Caco-2 (cell line): ENCODE results near the gene CLNK. TPM values are rescaled to one million over a fixed set of nuclear protein-coding genes. Genes with fewer than 3 reads are reported as not detected.

Experiments
- BruUV-seq: library from RNA; stranded (reverse); fragments of 400-500 nt; replicated peaks from 2 replicates; lab custom pipeline; 2021; lab: Mats Ljungman, UMichigan
- CTCF ChIA-PET: fragments of 300-600 bp; sonication (Branson Sonifier 250); formaldehyde crosslinking; loops from one replicate; lab custom pipeline; 2022; ENCODE audit warnings: antibody characterized with exemption; lab: Charles Lee
- POLR2A ChIA-PET: fragments of 300-600 bp; sonication (Branson Sonifier 250); formaldehyde crosslinking; loops from one replicate; lab custom pipeline; 2022; ENCODE audit warnings: antibody characterized with exemption; lab: Charles Lee
- DNase-seq, 2 experiments: peaks; one replicate each; pipeline versions ENCODE4 v3.0.0 to v3.0.0-alpha.2; 2020 to 2022
- H3K27me3 ChIP-seq: replicated peaks from 2 replicates; pipeline ENCODE4 v1.6.0; 2011; ENCODE audit warnings: low read length; ENCODE audit not compliant: control insufficient read depth, insufficient read depth
- H3K36me3 ChIP-seq: 2 replicates; pipeline ENCODE4 v1.5.1; 2011; ENCODE audit warnings: low read length; ENCODE audit not compliant: control insufficient read depth, insufficient read depth
- H3K4me1 ChIP-seq: fragments of 250-450 bp; sonication (Bioruptor Pico); 2 replicates; pipeline ENCODE4 v1.5.1; 2020; ENCODE audit warnings: mild to moderate bottlenecking
- H3K4me3 ChIP-seq: 2 replicates; pipeline ENCODE4 v1.5.1; 2011; ENCODE audit warnings: low read depth, mild to moderate bottlenecking, control low read depth, low read length
- H3K9me3 ChIP-seq: fragments of 250-450 bp; sonication (Bioruptor Pico); 2 replicates; pipeline ENCODE4 v1.5.1; 2020; ENCODE audit warnings: mild to moderate bottlenecking, moderate library complexity
- H3K27ac Mint-ChIP-seq: one replicate; pipeline ENCODE4 v1.8.0; 2022; ENCODE audit warnings: mixed read lengths; ENCODE audit not compliant: unreplicated experiment
- H3K27me3 Mint-ChIP-seq: one replicate; pipeline ENCODE4 v1.8.0; 2022; ENCODE audit warnings: mixed read lengths; ENCODE audit not compliant: insufficient read depth, unreplicated experiment
- H3K36me3 Mint-ChIP-seq: one replicate; pipeline ENCODE4 v1.8.0; 2022; ENCODE audit warnings: mild to moderate bottlenecking, mixed read lengths; ENCODE audit not compliant: insufficient read depth, unreplicated experiment
- H3K4me1 Mint-ChIP-seq: one replicate; pipeline ENCODE4 v1.8.0; 2022; ENCODE audit warnings: low read depth, mixed read lengths; ENCODE audit not compliant: unreplicated experiment
- H3K4me3 Mint-ChIP-seq: one replicate; pipeline ENCODE4 v1.8.0; 2022; ENCODE audit warnings: mild to moderate bottlenecking, moderate library complexity, mixed read lengths; ENCODE audit not compliant: unreplicated experiment
- H3K9me3 Mint-ChIP-seq: one replicate; pipeline ENCODE4 v1.8.0; 2022; ENCODE audit warnings: mixed read lengths; ENCODE audit not compliant: unreplicated experiment
- intact Hi-C: fragments of 100-400 bp; cut with micrococcal nuclease; formaldehyde crosslinking; loops from one replicate; pipeline ENCODE4 v1.10.0; 2022; ENCODE audit not compliant: unreplicated experiment
- total RNA-seq: library from RNA; stranded (reverse); gene quantifications from 2 replicates; pipeline ENCODE4 v1.2.3, GENCODE V29; 2022
- TF ChIP-seq, protein P1 (sequence below), 2 experiments: fragments of 200-600 bp in 1 of 2; IDR thresholded peaks; 1 replicate in 1 of 2; 2 replicates in 1 of 2; pipeline versions ENCODE4 v1.5.1 to v1.8.0; 2011 to 2022; ENCODE audit warnings: antibody characterized with exemption in 1 of 2, control low read depth in 1 of 2, inconsistent platforms in 1 of 2, low read depth in 1 of 2, low read length in 1 of 2, mild to moderate bottlenecking in 1 of 2, moderate library complexity in 1 of 2; ENCODE audit not compliant: insufficient read depth in 1 of 2, severe bottlenecking in 1 of 2, unreplicated experiment in 1 of 2

CLNK gene
- total RNA-seq, 1 experiment from 2014 or later: not detected

DNA sequence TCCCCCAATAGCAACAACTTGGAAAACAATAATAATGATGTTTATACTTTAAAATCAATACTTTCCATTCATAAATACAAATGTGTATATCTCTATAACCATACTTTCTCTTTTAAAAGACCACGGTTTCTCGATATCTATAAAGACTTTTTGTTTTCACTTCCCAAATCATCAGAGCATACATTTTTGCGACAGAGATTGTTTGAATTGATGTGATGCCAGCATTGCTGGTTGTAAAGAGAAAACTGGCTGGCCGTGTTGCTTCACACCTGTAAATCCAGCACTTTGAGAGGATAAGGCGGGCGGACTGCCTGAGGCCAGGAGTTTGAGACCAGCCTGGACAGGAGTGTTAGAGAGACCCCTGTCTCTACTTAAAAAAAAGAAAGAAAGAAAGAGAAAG lies 149.7 kb downstream of the CLNK start:
- ChIA-PET CTCF (no interaction called here), POLR2A (no interaction called here)
- Histone ChIP-seq H3K4me1 (peaks cover 14% of the 10 kb centered on the region), H3K9me3 (no peaks in the 10 kb centered on the region), H3K27me3 (no peaks in the 10 kb centered on the region), H3K4me3 (no peak overlapping the region), H3K36me3 (no peaks in the 10 kb centered on the region)
- TF ChIP-seq, protein P1, sequence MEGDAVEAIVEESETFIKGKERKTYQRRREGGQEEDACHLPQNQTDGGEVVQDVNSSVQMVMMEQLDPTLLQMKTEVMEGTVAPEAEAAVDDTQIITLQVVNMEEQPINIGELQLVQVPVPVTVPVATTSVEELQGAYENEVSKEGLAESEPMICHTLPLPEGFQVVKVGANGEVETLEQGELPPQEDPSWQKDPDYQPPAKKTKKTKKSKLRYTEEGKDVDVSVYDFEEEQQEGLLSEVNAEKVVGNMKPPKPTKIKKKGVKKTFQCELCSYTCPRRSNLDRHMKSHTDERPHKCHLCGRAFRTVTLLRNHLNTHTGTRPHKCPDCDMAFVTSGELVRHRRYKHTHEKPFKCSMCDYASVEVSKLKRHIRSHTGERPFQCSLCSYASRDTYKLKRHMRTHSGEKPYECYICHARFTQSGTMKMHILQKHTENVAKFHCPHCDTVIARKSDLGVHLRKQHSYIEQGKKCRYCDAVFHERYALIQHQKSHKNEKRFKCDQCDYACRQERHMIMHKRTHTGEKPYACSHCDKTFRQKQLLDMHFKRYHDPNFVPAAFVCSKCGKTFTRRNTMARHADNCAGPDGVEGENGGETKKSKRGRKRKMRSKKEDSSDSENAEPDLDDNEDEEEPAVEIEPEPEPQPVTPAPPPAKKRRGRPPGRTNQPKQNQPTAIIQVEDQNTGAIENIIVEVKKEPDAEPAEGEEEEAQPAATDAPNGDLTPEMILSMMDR (IDR thresholded peaks at IDR 0.05; ENCODE audit: insufficient read depth in 1 of 2, low read depth in 1 of 2, low read length in 1 of 2, severe bottlenecking in 1 of 2, unreplicated experiment in 1 of 2): no peak
- Mint-ChIP-seq H3K4me1 (peaks cover 27% of the 10 kb centered on the region), H3K9me3 (no peaks in the 10 kb centered on the region), H3K27ac (no peak overlapping the region), H3K4me3 (no peak overlapping the region), H3K27me3 (no peaks in the 10 kb centered on the region), H3K36me3 (no peaks in the 10 kb centered on the region)
- BruUV-seq: no TSS peak
- intact Hi-C loops: no loop called here
- no peak for DNase-seq

DNA sequence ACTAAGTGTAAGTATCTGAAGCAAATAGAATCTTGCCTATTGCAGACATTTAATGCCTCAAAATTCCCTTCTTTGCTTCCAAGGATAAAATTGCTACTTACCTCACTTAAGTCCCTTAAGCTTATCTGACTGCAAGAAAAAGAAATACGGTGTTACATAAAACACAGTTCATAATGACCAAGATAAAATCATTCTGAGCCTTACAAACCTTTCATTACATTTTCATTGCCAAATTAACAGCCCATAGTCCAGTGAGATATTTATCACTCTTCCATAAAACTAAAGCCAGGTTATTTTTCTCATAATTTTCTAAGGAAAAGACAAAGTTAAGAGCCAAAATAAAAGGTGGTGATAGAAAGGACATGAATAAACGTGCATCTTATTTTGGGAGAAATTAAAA lies 152.4 kb downstream of the CLNK start:
- ChIA-PET POLR2A (no interaction called here), CTCF (no interaction called here)
- H3K27me3 ChIP-seq: no peaks in the 10 kb centered on the region
- no peak overlapping the region for H3K4me3 ChIP-seq
- no peaks in the 10 kb centered on the region for H3K36me3 ChIP-seq
- Mint-ChIP-seq H3K4me1 (peaks cover 29% of the 10 kb centered on the region), H3K9me3 (no peaks in the 10 kb centered on the region), H3K27me3 (no peaks in the 10 kb centered on the region), H3K4me3 (no peak overlapping the region), H3K27ac (no peak overlapping the region), H3K36me3 (no peaks in the 10 kb centered on the region)
- intact Hi-C loops: no loop called here
- no peak for DNase-seq
- H3K4me1 ChIP-seq: peaks cover 14% of the 10 kb centered on the region
- no peaks in the 10 kb centered on the region for H3K9me3 ChIP-seq
- BruUV-seq: no TSS peak
- TF ChIP-seq, protein P1 (IDR thresholded peaks at IDR 0.05; ENCODE audit: insufficient read depth in 1 of 2, low read depth in 1 of 2, low read length in 1 of 2, severe bottlenecking in 1 of 2, unreplicated experiment in 1 of 2): no peak

DNA sequence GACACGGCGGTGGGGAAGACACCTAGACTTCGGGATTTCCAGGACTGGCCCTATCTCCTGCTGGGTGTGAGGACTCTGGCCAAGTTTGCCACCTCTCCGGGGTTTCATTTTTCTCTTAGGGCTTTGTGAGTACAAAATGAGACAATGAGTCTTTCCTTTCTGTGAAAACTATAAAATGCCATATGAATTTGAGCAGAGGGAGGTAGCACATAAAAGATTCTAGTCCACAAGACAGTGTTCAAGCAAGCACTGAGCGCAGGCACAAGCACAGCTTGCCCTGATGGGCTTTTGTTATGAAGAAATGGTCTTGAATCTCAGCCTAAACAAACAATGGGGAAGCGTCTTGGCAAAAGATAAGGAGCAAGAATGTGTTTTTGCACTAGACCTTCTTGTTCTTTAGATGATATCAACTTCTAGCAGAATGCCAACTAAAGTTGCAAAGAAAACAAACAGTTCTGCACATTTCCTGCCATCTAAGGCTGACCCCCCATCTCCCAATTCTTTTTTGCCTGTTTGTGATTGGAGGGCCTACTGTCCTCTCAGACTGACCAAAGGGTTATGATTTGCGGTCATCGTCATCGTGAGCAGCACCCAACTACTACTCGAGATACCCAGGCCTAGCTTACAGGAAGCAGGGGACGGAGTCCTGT lies 154.3 kb downstream of the CLNK start:
- H3K27ac Mint-ChIP-seq: no peak overlapping the region
- H3K9me3 Mint-ChIP-seq: no peaks in the 10 kb centered on the region
- Histone ChIP-seq H3K4me3 (no peak overlapping the region), H3K9me3 (no peaks in the 10 kb centered on the region), H3K27me3 (no peaks in the 10 kb centered on the region), H3K4me1 (peaks cover 6% of the 10 kb centered on the region), H3K36me3 (no peaks in the 10 kb centered on the region)
- no TSS peak for BruUV-seq
- no peaks in the 10 kb centered on the region for H3K36me3 Mint-ChIP-seq
- DNase-seq: no peak
- CTCF ChIA-PET: no interaction called here
- TF ChIP-seq, protein P1 (IDR thresholded peaks at IDR 0.05; ENCODE audit: insufficient read depth in 1 of 2, low read depth in 1 of 2, low read length in 1 of 2, severe bottlenecking in 1 of 2, unreplicated experiment in 1 of 2): no peak
- POLR2A ChIA-PET: no interaction called here
- H3K27me3 Mint-ChIP-seq: no peaks in the 10 kb centered on the region
- H3K4me3 Mint-ChIP-seq: no peak overlapping the region
- H3K4me1 Mint-ChIP-seq: peaks cover 26% of the 10 kb centered on the region
- intact Hi-C loops: no loop called here
